Spinal cord (tissue), 10 donors: ENCODE results near the gene PXDC1. TPM values are rescaled to one million over a fixed set of nuclear protein-coding genes. Genes with fewer than 3 reads are reported as not detected.
"Not testable (repeated sequence)": the region's sequence is repeated elsewhere in the genome, so short reads cannot be mapped to it uniquely, and the experiment has no call there.

Experiments
- DNase-seq, 6 donors: peaks; one replicate each; pipeline versions ENCODE4 v3.0.0 to v3.0.0-alpha.2; 2013 to 2015; ENCODE audit warnings: low spot score in 6 of 6, low read depth in 4 of 6
- H3K27ac ChIP-seq: one replicate; pipeline ENCODE4 v1.5.1; 2013; ENCODE audit warnings: low read depth, low read length, control low read depth
- H3K27me3 ChIP-seq: one replicate; pipeline ENCODE4 v1.6.1; 2013; ENCODE audit warnings: low read length; ENCODE audit not compliant: control insufficient read depth, insufficient read depth
- H3K36me3 ChIP-seq: one replicate; pipeline ENCODE4 v1.6.1; 2013; ENCODE audit warnings: low read length; ENCODE audit not compliant: control insufficient read depth, insufficient read depth
- H3K4me1 ChIP-seq: one replicate; pipeline ENCODE4 v1.6.1; 2013; ENCODE audit warnings: low read length; ENCODE audit not compliant: control insufficient read depth, insufficient read depth
- H3K4me3 ChIP-seq: one replicate; pipeline ENCODE4 v1.5.1; 2013; ENCODE audit warnings: low read depth, low read length, control low read depth
- H3K9me3 ChIP-seq: one replicate; pipeline ENCODE4 v1.6.1; 2013; ENCODE audit warnings: low read length; ENCODE audit not compliant: control insufficient read depth, insufficient read depth
- WGBS: methylation state at CpG from one replicate; pipeline ENCODE4 v1.1.5; 2013; ENCODE audit warnings: missing lambda C conversion rate; ENCODE audit not compliant: insufficient coverage; 5-methylcytosine and 5-hydroxymethylcytosine counted together
- polyA plus RNA-seq, 2 donors: library from polyadenylated mRNA; unstranded; fragments of 120-200 nt; gene quantifications; one replicate each; pipeline ENCODE4 v1.2.1, GENCODE V29; 2013; ENCODE audit not compliant: insufficient read length in 2 of 2
- total RNA-seq, 2 donors: library from RNA; depleted of rRNA in 1 of 2; stranded (reverse); fragments of 120-200 nt in 1 of 2; fragments of >200 nt in 1 of 2; gene quantifications; one replicate each; pipeline versions ENCODE4 v1.2.3 to v1.2.4, GENCODE V29; 2013 to 2014
- donor health status: healthy.

PXDC1 gene
- total and polyA plus RNA-seq, 4 donors: 14.4 to 30.7 (median 22.6) TPM

- 78% methylated on average over 11 of the region's 13 CpGs for WGBS
- DNase-seq: no peak
These were observed 25.1 kb downstream of the PXDC1 start for GRCh38 chr6:3726421-3726820.

GRCh38 chr6:3725145-3726047, 26.1 kb downstream of the PXDC1 start:
- Histone ChIP-seq H3K27ac (peak overlapping the region; percentile 47), H3K4me1 (peaks cover 44% of the 10 kb centered on the region), H3K9me3 (no peaks in the 10 kb centered on the region), H3K27me3 (no peaks in the 10 kb centered on the region), H3K36me3 (peaks cover 51% of the 10 kb centered on the region), H3K4me3 (no peak overlapping the region)
- 54% methylated on average over 27 of the region's 33 CpGs for WGBS
- DNase-seq: peak in 1 of 6 donors; percentile 35

More at GRCh38 chr6:3726421-3726820, 25.1 kb downstream of the PXDC1 start:
- Histone ChIP-seq H3K36me3 (peaks cover 46% of the 10 kb centered on the region), H3K4me1 (peaks cover 44% of the 10 kb centered on the region), H3K4me3 (no peak overlapping the region), H3K9me3 (no peaks in the 10 kb centered on the region), H3K27ac (no peak overlapping the region), H3K27me3 (no peaks in the 10 kb centered on the region)

DNA sequence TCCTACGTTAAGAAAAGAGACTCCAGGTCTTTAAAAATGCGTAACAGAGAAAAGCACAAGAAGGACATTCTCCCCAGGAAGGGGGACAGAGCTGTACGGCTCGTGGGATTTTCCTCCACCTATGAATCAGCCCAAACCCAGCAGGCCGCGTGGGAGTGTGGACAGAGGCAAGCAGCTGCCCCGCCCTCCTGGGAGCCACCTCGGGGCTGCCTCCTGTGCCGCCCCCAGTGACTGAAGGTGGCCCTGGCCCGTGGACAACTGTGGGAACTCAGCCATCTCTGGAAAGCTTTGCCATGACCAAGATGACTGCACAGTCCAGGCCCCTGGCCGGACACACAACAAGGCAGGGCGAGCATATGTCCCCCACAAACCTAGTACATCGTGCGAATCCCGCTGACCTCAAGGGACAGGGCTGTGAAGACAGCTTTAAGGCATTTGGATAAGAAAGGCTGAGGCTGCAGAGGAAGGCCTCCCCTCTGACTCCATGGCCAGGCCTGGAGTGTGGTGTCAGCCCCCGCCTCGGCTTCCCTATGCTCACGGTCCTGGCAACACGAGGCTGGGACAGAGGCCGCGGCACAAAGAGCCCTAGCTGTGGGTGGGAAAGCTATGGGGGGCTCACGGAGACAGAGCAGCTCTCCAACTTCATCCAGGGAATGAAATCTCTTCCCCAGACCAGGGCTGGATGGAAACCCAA, 26.9 kb downstream of the PXDC1 start:
- Histone ChIP-seq H3K27me3 (no peaks in the 10 kb centered on the region), H3K36me3 (peaks cover 51% of the 10 kb centered on the region), H3K4me3 (no peak overlapping the region), H3K27ac (peak overlapping the region; percentile 47), H3K9me3 (no peaks in the 10 kb centered on the region), H3K4me1 (peaks cover 43% of the 10 kb centered on the region)
- 82% methylated on average over 19 of the region's 22 CpGs for WGBS
- no peak for DNase-seq

- peaks cover 51% of the 10 kb centered on the region for H3K36me3 ChIP-seq
- no peaks in the 10 kb centered on the region for H3K9me3 ChIP-seq
- H3K4me1 ChIP-seq: peaks cover 42% of the 10 kb centered on the region
- H3K27ac ChIP-seq: no peak overlapping the region
- H3K27me3 ChIP-seq: no peaks in the 10 kb centered on the region
- no peak overlapping the region for H3K4me3 ChIP-seq
- 75% methylated on average over 15 of the region's 18 CpGs for WGBS
- DNase-seq: no peak
These were observed 27.5 kb downstream of the PXDC1 start for GRCh38 chr6:3723966-3724365.

DNA sequence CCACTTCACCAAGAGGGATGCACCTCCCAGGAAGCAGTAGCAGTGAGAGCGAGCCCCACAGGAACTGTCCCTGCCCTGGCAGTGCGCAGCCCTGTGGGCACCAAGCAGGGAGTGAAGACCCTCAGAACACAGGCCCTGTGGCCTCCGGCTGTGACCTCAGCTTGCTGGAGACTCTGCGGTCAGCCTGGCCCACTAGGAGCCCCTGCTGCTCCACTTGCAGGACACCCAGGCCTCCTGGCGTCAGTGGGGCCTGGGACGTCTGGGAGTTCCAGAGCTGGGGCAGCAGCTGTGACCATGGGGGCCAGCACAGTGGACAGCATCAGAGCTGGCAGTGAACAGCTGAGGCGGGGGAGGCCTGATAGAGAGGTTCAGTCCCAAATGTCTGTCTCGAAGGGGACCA, 28.3 kb downstream of the PXDC1 start:
- no peak for DNase-seq
- no peaks in the 10 kb centered on the region for H3K27me3 ChIP-seq
- 88% methylated on average over 6 of the region's 8 CpGs for WGBS
- H3K4me1 ChIP-seq: peaks cover 42% of the 10 kb centered on the region
- H3K9me3 ChIP-seq: no peaks in the 10 kb centered on the region
- H3K36me3 ChIP-seq: peaks cover 51% of the 10 kb centered on the region
- H3K4me3 ChIP-seq: no peak overlapping the region
- no peak overlapping the region for H3K27ac ChIP-seq

GRCh38 chr6:3722785-3723184, 28.7 kb downstream of the PXDC1 start:
- no peak for DNase-seq
- Histone ChIP-seq H3K27ac (peak overlapping the region; percentile 69), H3K4me3 (no peak overlapping the region), H3K27me3 (no peaks in the 10 kb centered on the region), H3K9me3 (no peaks in the 10 kb centered on the region), H3K4me1 (peaks cover 42% of the 10 kb centered on the region), H3K36me3 (peaks cover 51% of the 10 kb centered on the region)
- 80% methylated on average over 5 of the region's 9 CpGs for WGBS

GRCh38 chr6:3721810-3722621, 29.5 kb downstream of the PXDC1 start:
- no peaks in the 10 kb centered on the region for H3K27me3 ChIP-seq
- DNase-seq: peak in 2 of 6 donors; percentile 5 to 55
- peaks cover 40% of the 10 kb centered on the region for H3K4me1 ChIP-seq
- H3K9me3 ChIP-seq: no peaks in the 10 kb centered on the region
- H3K4me3 ChIP-seq: no peak overlapping the region
- H3K27ac ChIP-seq: peak overlapping the region; percentile 69
- H3K36me3 ChIP-seq: peaks cover 49% of the 10 kb centered on the region
- WGBS: no CpG with 5 or more reads among the region's 11 CpGs

GRCh38 chr6:3720770-3721169, 30.7 kb downstream of the PXDC1 start:
- not testable (repeated sequence) for DNase-seq, H3K27ac ChIP-seq, H3K9me3 ChIP-seq, H3K4me3 ChIP-seq, H3K27me3 ChIP-seq
- WGBS: 99% methylated on average over 12 of the region's 24 CpGs
- peaks cover 28% of the 10 kb centered on the region for H3K4me1 ChIP-seq
- H3K36me3 ChIP-seq: peaks cover 36% of the 10 kb centered on the region
